IPS-18a (cell line): ENCODE data around the gene OPCML.

Experiments used
- H3K27ac ChIP-seq: one replicate; pipeline ENCODE4 v1.5.1; 2013; ENCODE audit warnings: low read length
- H3K27me3 ChIP-seq: one replicate; pipeline ENCODE4 v1.6.1; 2013; ENCODE audit warnings: mild to moderate bottlenecking, low read length; ENCODE audit not compliant: control insufficient read depth, insufficient read depth
- H3K36me3 ChIP-seq: one replicate; pipeline ENCODE4 v1.6.1; 2013; ENCODE audit warnings: low read depth, low read length; ENCODE audit not compliant: control insufficient read depth
- H3K4me1 ChIP-seq: one replicate; pipeline ENCODE4 v1.6.1; 2013; ENCODE audit warnings: low read depth, low read length; ENCODE audit not compliant: control insufficient read depth
- H3K4me3 ChIP-seq: one replicate; pipeline ENCODE4 v1.5.1; 2013; ENCODE audit warnings: low read length
- H3K9ac ChIP-seq: one replicate; pipeline ENCODE4 v1.6.1; 2013; ENCODE audit warnings: mild to moderate bottlenecking, low read length, moderate library complexity
- H3K9me3 ChIP-seq: one replicate; pipeline ENCODE4 v1.6.1; 2013; ENCODE audit warnings: low read depth, low read length; ENCODE audit not compliant: control insufficient read depth

Gene OPCML

GRCh38 chr11:132472411-132473172 lies 1059.7 kb downstream of the OPCML start:
- Histone ChIP-seq H3K9me3 (no peaks in the 10 kb centered on the region), H3K4me1 (no peaks in the 10 kb centered on the region), H3K4me3 (no peak overlapping the region), H3K36me3 (no peaks in the 10 kb centered on the region), H3K27me3 (no peaks in the 10 kb centered on the region), H3K9ac (no peak overlapping the region), H3K27ac (no peak overlapping the region)

- H3K4me3 ChIP-seq, result no peak overlapping the region
- no peak overlapping the region for H3K9ac ChIP-seq
- no peaks in the 10 kb centered on the region for H3K36me3 ChIP-seq
- H3K9me3 ChIP-seq, result no peaks in the 10 kb centered on the region
- no peak overlapping the region for H3K27ac ChIP-seq
- no peaks in the 10 kb centered on the region for H3K4me1 ChIP-seq
- H3K27me3 ChIP-seq, result no peaks in the 10 kb centered on the region
These were observed 1060.8 kb downstream of the OPCML start for GRCh38 chr11:132471466-132471865.

- H3K9ac ChIP-seq, result no peak overlapping the region
- no peaks in the 10 kb centered on the region for H3K27me3 ChIP-seq
- H3K9me3 ChIP-seq, result no peaks in the 10 kb centered on the region
- H3K4me3 ChIP-seq, result no peak overlapping the region
- H3K4me1 ChIP-seq, result no peaks in the 10 kb centered on the region
- H3K27ac ChIP-seq, result no peak overlapping the region
- H3K36me3 ChIP-seq, result no peaks in the 10 kb centered on the region
These were observed 1065.3 kb downstream of the OPCML start for GRCh38 chr11:132466983-132467382.

- no peaks in the 10 kb centered on the region for H3K4me1 ChIP-seq
- no peak overlapping the region for H3K4me3 ChIP-seq
- no peak overlapping the region for H3K27ac ChIP-seq
- no peaks in the 10 kb centered on the region for H3K9me3 ChIP-seq
- no peaks in the 10 kb centered on the region for H3K27me3 ChIP-seq
- no peak overlapping the region for H3K9ac ChIP-seq
- H3K36me3 ChIP-seq, result no peaks in the 10 kb centered on the region
These were observed 1067.4 kb downstream of the OPCML start for GRCh38 chr11:132464939-132465338.

GRCh38 chr11:132464003-132464342 lies 1068.3 kb downstream of the OPCML start:
- H3K36me3 ChIP-seq, result no peaks in the 10 kb centered on the region
- no peaks in the 10 kb centered on the region for H3K9me3 ChIP-seq
- H3K4me3 ChIP-seq, result no peak overlapping the region
- no peak overlapping the region for H3K9ac ChIP-seq
- H3K4me1 ChIP-seq, result no peaks in the 10 kb centered on the region
- H3K27ac ChIP-seq, result no peak overlapping the region
- H3K27me3 ChIP-seq, result no peaks in the 10 kb centered on the region

GRCh38 chr11:132463295-132464002 lies 1068.9 kb downstream of the OPCML start:
- Histone ChIP-seq H3K4me1 (no peaks in the 10 kb centered on the region), H3K27me3 (no peaks in the 10 kb centered on the region), H3K36me3 (no peaks in the 10 kb centered on the region), H3K27ac (no peak overlapping the region), H3K9ac (no peak overlapping the region), H3K9me3 (no peaks in the 10 kb centered on the region), H3K4me3 (no peak overlapping the region)

- H3K27me3 ChIP-seq, result no peaks in the 10 kb centered on the region
- no peak overlapping the region for H3K9ac ChIP-seq
- H3K4me3 ChIP-seq, result no peak overlapping the region
- H3K27ac ChIP-seq, result no peak overlapping the region
- H3K4me1 ChIP-seq, result peaks cover 9% of the 10 kb centered on the region
- no peaks in the 10 kb centered on the region for H3K36me3 ChIP-seq
- H3K9me3 ChIP-seq, result no peaks in the 10 kb centered on the region
These were observed 1072.6 kb downstream of the OPCML start for GRCh38 chr11:132459736-132460135.

GRCh38 chr11:132457445-132457844 lies 1074.9 kb downstream of the OPCML start:
- no peaks in the 10 kb centered on the region for H3K9me3 ChIP-seq
- H3K27ac ChIP-seq, result no peak overlapping the region
- H3K4me3 ChIP-seq, result no peak overlapping the region
- H3K27me3 ChIP-seq, result no peaks in the 10 kb centered on the region
- H3K36me3 ChIP-seq, result no peaks in the 10 kb centered on the region
- no peak overlapping the region for H3K9ac ChIP-seq
- H3K4me1 ChIP-seq, result peaks cover 9% of the 10 kb centered on the region

GRCh38 chr11:132456751-132457328 lies 1075.5 kb downstream of the OPCML start:
- no peak overlapping the region for H3K4me3 ChIP-seq
- no peak overlapping the region for H3K9ac ChIP-seq
- H3K36me3 ChIP-seq, result no peaks in the 10 kb centered on the region
- no peak overlapping the region for H3K27ac ChIP-seq
- peaks cover 13% of the 10 kb centered on the region for H3K4me1 ChIP-seq
- no peaks in the 10 kb centered on the region for H3K27me3 ChIP-seq
- H3K9me3 ChIP-seq, result no peaks in the 10 kb centered on the region

GRCh38 chr11:132455044-132455443 lies 1077.3 kb downstream of the OPCML start:
- Histone ChIP-seq H3K27ac (no peak overlapping the region), H3K36me3 (no peaks in the 10 kb centered on the region), H3K27me3 (no peaks in the 10 kb centered on the region), H3K4me3 (no peak overlapping the region), H3K9me3 (no peaks in the 10 kb centered on the region), H3K4me1 (peaks cover 26% of the 10 kb centered on the region), H3K9ac (no peak overlapping the region)

GRCh38 chr11:132453406-132453805 lies 1078.9 kb downstream of the OPCML start:
- Histone ChIP-seq H3K4me1 (peaks cover 26% of the 10 kb centered on the region), H3K9me3 (no peaks in the 10 kb centered on the region)

More at GRCh38 chr11:132453406-132453805, 1078.9 kb downstream of the OPCML start:
- Histone ChIP-seq H3K27me3 (no peaks in the 10 kb centered on the region), H3K9ac (no peak overlapping the region), H3K4me3 (no peak overlapping the region), H3K36me3 (no peaks in the 10 kb centered on the region), H3K27ac (no peak overlapping the region)
